T-helper 1 cell treated with Interleukin-12 subunit alpha and Interleukin-12 subunit beta and Interleukin-4 antibody, amounts not matched to agents 30 μg/mL and 1 μg/mL, for 36 hours (primary cell): Measurements from ENCODE around the gene SPATS2L.

Experiments used
- H3K27ac Mint-ChIP-seq: one replicate; pipeline ENCODE4 v1.8.0; 2021; ENCODE audit warnings: mild to moderate bottlenecking, mixed read lengths
- H3K27me3 Mint-ChIP-seq: one replicate; pipeline ENCODE4 v1.8.0; 2021; ENCODE audit warnings: low read depth, mixed read lengths
- H3K36me3 Mint-ChIP-seq: one replicate; pipeline ENCODE4 v1.8.0; 2021; ENCODE audit warnings: low read depth, mixed read lengths
- H3K4me1 Mint-ChIP-seq: one replicate; pipeline ENCODE4 v1.8.0; 2021; ENCODE audit warnings: low read depth, mixed read lengths
- H3K4me3 Mint-ChIP-seq: one replicate; pipeline ENCODE4 v1.8.0; 2021; ENCODE audit warnings: mild to moderate bottlenecking, moderate library complexity, mixed read lengths
- H3K9me3 Mint-ChIP-seq: one replicate; pipeline ENCODE4 v1.8.0; 2021; ENCODE audit warnings: mixed read lengths

SPATS2L gene

GRCh38 chr2:200275295-200276013 is 31.0 kb upstream of the SPATS2L start:
- no peak overlapping the region for H3K4me3 Mint-ChIP-seq
- no peaks in the 10 kb centered on the region for H3K4me1 Mint-ChIP-seq
- H3K36me3 Mint-ChIP-seq = no peaks in the 10 kb centered on the region
- H3K27ac Mint-ChIP-seq = no peak overlapping the region
- H3K9me3 Mint-ChIP-seq = no peaks in the 10 kb centered on the region
- peaks cover 21% of the 10 kb centered on the region for H3K27me3 Mint-ChIP-seq

- H3K9me3 Mint-ChIP-seq = no peaks in the 10 kb centered on the region
Observed at GRCh38 chr2:200276472-200276871, 30.0 kb upstream of the SPATS2L start.

DNA sequence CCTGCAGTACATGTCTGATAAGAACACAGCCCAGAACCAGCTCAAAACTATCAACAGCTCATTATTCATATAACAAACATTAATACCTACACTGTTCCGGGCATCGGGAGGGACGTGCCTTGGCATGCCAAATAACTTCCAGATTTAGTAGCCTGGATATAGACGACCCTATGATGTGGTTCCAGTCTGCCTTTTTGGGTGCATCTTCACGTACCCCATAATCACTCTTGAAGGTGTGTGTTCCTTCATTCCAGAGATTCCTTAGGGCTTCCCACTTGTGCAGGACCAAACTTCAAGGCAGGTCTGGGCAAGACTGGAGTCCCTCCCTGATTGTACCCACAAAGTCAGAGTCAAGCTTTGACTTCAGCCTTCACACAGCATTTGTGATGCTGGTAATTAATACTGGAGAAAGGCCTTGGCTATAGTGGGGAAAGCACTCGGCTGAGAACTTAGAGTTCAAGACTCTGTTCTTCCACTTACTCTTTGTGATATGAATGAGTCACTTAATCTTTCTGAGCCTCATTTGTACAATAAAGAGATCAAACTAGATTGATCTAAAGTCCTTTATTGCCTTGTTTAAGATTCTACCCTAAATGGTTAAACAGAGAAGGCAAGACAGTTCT is 27.7 kb upstream of the SPATS2L start:
- Mint-ChIP-seq H3K4me3 (no peak overlapping the region), H3K27ac (no peak overlapping the region), H3K27me3 (peaks cover 38% of the 10 kb centered on the region), H3K36me3 (no peaks in the 10 kb centered on the region), H3K4me1 (no peaks in the 10 kb centered on the region), H3K9me3 (no peaks in the 10 kb centered on the region)

More at GRCh38 chr2:200276472-200276871, 30.0 kb upstream of the SPATS2L start:
- peaks cover 21% of the 10 kb centered on the region for H3K27me3 Mint-ChIP-seq
- H3K4me3 Mint-ChIP-seq = no peak overlapping the region
- H3K36me3 Mint-ChIP-seq = no peaks in the 10 kb centered on the region
- H3K27ac Mint-ChIP-seq = no peak overlapping the region
- H3K4me1 Mint-ChIP-seq = no peaks in the 10 kb centered on the region

GRCh38 chr2:200279857-200280256 is 26.6 kb upstream of the SPATS2L start:
- Mint-ChIP-seq H3K4me3 (no peak overlapping the region), H3K27me3 (peaks cover 48% of the 10 kb centered on the region), H3K36me3 (no peaks in the 10 kb centered on the region), H3K9me3 (no peaks in the 10 kb centered on the region), H3K4me1 (no peaks in the 10 kb centered on the region), H3K27ac (no peak overlapping the region)

- H3K9me3 Mint-ChIP-seq = peaks cover 3% of the 10 kb centered on the region
- no peak overlapping the region for H3K27ac Mint-ChIP-seq
- no peaks in the 10 kb centered on the region for H3K4me1 Mint-ChIP-seq
- peaks cover 57% of the 10 kb centered on the region for H3K27me3 Mint-ChIP-seq
- H3K4me3 Mint-ChIP-seq = no peak overlapping the region
- no peaks in the 10 kb centered on the region for H3K36me3 Mint-ChIP-seq
Observed at GRCh38 chr2:200286578-200286977, 19.9 kb upstream of the SPATS2L start.

DNA sequence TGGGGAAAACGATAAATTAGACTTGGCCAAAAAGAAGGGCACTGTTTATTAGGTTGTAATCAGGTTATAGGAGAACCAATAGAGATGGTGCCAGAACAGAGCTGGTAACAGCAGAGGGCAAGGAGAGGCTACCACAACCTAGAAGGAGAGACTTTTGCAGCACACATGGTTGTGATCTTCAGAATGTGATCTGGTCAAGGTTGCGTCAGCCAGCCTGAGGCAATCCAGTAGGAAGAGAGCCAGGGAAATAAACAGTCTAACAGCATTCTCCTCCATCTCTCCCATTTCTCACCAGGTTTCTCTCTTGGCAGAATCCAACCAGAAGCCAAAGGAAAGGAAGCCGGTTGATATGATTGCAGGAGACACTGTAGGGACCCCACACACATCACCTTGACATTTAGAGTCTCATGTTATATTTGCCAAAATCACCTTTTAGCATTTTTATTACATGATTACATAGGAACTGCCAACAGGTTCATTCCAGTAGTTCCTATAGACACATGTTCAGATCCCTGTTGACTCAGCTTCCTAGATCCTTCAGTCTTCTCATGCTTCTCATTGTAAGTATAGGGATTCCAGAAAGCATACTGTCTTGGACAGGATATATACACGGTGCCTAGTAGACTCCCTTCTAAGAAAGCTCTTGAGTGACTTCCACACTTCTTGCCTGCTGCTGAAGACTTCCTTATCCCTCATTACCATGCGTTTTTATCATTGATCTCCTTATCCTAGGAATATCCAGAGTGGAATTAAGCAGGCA is 17.6 kb upstream of the SPATS2L start:
- Mint-ChIP-seq H3K27ac (no peak overlapping the region), H3K27me3 (peaks cover 43% of the 10 kb centered on the region), H3K9me3 (peaks cover 3% of the 10 kb centered on the region), H3K4me1 (no peaks in the 10 kb centered on the region), H3K36me3 (no peaks in the 10 kb centered on the region), H3K4me3 (no peak overlapping the region)

DNA sequence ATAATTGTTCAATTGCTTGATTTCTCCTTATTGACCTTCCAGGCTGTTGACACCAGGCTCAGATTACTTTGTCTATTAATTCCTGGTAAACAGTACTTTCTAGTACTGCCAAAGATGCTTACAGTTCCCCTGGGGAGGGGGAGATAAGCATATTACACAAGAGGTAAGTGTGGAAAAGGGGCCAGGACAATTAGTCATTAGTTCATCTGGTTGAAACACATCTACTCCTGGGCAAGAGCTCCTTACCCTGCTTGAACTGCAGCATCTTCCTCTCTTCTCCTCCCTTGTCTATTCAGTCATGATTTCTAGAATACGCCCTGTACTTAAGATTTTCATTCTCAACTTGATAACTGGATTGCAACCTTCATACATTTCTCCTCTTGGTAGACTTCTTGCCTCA is 10.4 kb upstream of the SPATS2L start:
- H3K36me3 Mint-ChIP-seq = no peaks in the 10 kb centered on the region
- H3K4me3 Mint-ChIP-seq = no peak overlapping the region
- H3K9me3 Mint-ChIP-seq = no peaks in the 10 kb centered on the region
- no peak overlapping the region for H3K27ac Mint-ChIP-seq
- peaks cover 30% of the 10 kb centered on the region for H3K27me3 Mint-ChIP-seq
- peaks cover 6% of the 10 kb centered on the region for H3K4me1 Mint-ChIP-seq

DNA sequence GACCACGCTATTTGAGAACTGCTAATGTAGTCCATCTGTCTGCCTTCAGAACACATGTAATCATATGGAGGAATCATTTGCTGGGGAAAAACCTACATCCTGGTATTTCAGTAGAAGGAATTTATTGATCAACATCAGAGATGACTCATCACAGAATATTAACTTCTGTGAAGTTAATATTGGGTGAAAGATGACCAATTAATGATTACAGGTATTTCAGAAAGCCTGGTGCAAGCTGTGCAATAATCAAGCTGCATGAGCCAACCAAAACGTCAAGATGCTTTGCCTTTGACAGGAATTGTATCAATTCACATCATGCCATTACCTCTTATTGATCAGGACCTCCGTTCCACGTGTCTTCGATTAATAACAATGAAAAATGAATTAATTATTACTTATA is 9.4 kb upstream of the SPATS2L start:
- Mint-ChIP-seq H3K27me3 (peaks cover 30% of the 10 kb centered on the region), H3K4me1 (peaks cover 6% of the 10 kb centered on the region), H3K4me3 (no peak overlapping the region), H3K36me3 (no peaks in the 10 kb centered on the region), H3K9me3 (no peaks in the 10 kb centered on the region), H3K27ac (no peak overlapping the region)

DNA sequence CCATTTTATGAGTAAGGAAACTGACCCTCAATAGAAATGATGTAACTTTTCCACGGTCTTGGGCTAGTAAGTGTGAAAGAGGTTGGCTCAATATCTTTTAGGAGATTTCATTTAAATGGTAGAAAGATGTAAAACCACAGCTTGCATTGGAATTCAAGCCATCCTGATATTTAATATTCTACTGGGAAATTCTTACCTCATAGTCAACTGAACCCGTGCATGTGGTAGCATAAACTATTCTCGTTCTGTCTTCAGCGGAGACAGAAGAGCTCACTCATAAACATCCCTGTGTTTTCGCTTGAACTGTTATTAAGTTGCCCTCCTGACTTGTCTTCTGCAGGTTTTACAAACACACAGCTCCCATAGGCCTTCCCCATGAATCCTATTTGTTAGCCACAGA is 8.5 kb upstream of the SPATS2L start:
- Mint-ChIP-seq H3K4me3 (no peak overlapping the region), H3K9me3 (no peaks in the 10 kb centered on the region), H3K27ac (no peak overlapping the region), H3K36me3 (no peaks in the 10 kb centered on the region), H3K27me3 (peaks cover 38% of the 10 kb centered on the region), H3K4me1 (peaks cover 6% of the 10 kb centered on the region)

DNA sequence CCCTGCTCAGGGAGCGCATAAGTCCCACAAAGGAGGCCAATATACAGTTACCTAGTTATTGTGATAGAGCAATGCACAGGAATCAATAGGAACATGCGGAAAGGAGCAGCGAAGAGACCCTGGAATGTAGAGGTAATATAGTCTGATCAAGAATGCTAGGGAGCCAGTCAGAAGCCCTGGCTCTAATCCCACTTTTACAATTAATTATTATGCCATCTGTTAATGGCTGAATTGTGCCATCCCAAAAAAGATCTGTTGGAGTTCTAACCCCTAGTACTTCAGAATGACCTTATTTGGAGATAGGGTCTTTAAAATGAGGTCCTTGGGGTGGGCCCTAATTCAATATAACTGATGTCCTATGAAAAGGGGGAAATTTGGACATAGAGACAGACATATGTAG is 7.7 kb upstream of the SPATS2L start:
- Mint-ChIP-seq H3K4me3 (no peak overlapping the region), H3K36me3 (no peaks in the 10 kb centered on the region), H3K27ac (no peak overlapping the region), H3K9me3 (no peaks in the 10 kb centered on the region), H3K27me3 (peaks cover 42% of the 10 kb centered on the region), H3K4me1 (peaks cover 6% of the 10 kb centered on the region)

DNA sequence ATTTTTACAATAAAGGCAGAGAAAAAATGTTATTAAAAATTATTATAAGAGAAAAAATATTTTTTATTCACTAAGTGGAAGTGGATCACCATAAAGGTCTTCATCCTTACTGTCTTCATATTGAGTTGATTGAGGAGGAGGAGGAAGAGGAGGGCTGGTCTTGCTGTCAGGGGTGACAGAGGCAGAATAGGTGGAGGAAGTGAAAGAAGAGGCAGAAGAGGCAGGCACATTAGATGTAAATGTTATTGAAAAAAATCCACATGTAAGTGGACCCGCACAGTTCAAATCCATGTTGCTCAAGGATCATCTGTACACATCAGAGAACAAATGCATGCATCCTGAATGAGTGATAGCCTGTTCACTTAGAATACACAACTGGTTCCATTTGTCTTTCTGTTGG is 6.4 kb upstream of the SPATS2L start:
- Mint-ChIP-seq H3K4me3 (no peak overlapping the region), H3K9me3 (no peaks in the 10 kb centered on the region), H3K4me1 (peaks cover 6% of the 10 kb centered on the region), H3K27ac (no peak overlapping the region), H3K36me3 (no peaks in the 10 kb centered on the region), H3K27me3 (peaks cover 46% of the 10 kb centered on the region)

GRCh38 chr2:200300638-200301314 is 5.7 kb upstream of the SPATS2L start:
- Mint-ChIP-seq H3K27me3 (peaks cover 42% of the 10 kb centered on the region), H3K27ac (no peak overlapping the region), H3K9me3 (no peaks in the 10 kb centered on the region), H3K36me3 (no peaks in the 10 kb centered on the region), H3K4me3 (no peak overlapping the region), H3K4me1 (peaks cover 4% of the 10 kb centered on the region)

GRCh38 chr2:200301953-200302858 is 4.3 kb upstream of the SPATS2L start:
- Mint-ChIP-seq H3K27me3 (peaks cover 42% of the 10 kb centered on the region), H3K27ac (no peak overlapping the region), H3K9me3 (no peaks in the 10 kb centered on the region)

More at GRCh38 chr2:200301953-200302858, 4.3 kb upstream of the SPATS2L start:
- no peaks in the 10 kb centered on the region for H3K36me3 Mint-ChIP-seq
- peaks cover 4% of the 10 kb centered on the region for H3K4me1 Mint-ChIP-seq
- no peak overlapping the region for H3K4me3 Mint-ChIP-seq
